Vagina (tissue), 2 donors: ENCODE measurements around the gene R3HDM2.

Source experiments
- CTCF ChIP-seq, 3 experiments: fragments of 450-650 bp in 2 of 3; fragments of 200-600 bp in 1 of 3; sonication (generic) in 1 of 3; IDR thresholded peaks; one replicate each; pipeline ENCODE4 v1.5.1; 2017 to 2019; ENCODE audit warnings: antibody characterized with exemption in 3 of 3, mild to moderate bottlenecking in 2 of 3, moderate library complexity in 2 of 3
- POLR2A ChIP-seq, 2 donors: fragments of 450-650 bp; IDR thresholded peaks; one replicate each; pipeline ENCODE4 v1.6.1; 2017; ENCODE audit warnings: antibody characterized with exemption in 2 of 2, mild to moderate bottlenecking in 2 of 2, moderate library complexity in 2 of 2
- POLR2AphosphoS5 ChIP-seq, 2 donors: sonication (generic); formaldehyde crosslinking; IDR thresholded peaks; one replicate each; pipeline ENCODE4 v1.9.0; 2017; ENCODE audit warnings: antibody characterized with exemption in 2 of 2, mild to moderate bottlenecking in 2 of 2, low read depth in 1 of 2; ENCODE audit not compliant: insufficient read depth in 1 of 2

- TF ChIP-seq CTCF (IDR thresholded peaks at IDR 0.05) (no peak), POLR2A (IDR thresholded peaks at IDR 0.05) (no peak), POLR2AphosphoS5 (IDR thresholded peaks at IDR 0.05; ENCODE audit: insufficient read depth in 1 of 2, low read depth in 1 of 2) (no peak)
These were observed 191.2 kb downstream of the R3HDM2 start for GRCh38 chr12:57239587-57240065.
